ENCODE data around the gene OR51B6. TPM values are rescaled to one million over a fixed set of nuclear protein-coding genes. Genes with fewer than 3 reads are reported as not detected.
"Not testable (repeated sequence)": the region's sequence is repeated elsewhere in the genome, so short reads cannot be mapped to it uniquely, and the experiment has no call there.

OR51B6 gene
- total RNA-seq, 1 donor from 2014 or later = not detected

GRCh38 chr11:5339771-5340322, 11.5 kb upstream of the OR51B6 start:
- no peak for DNase-seq (ENCODE audit: low spot score, unreplicated experiment)
- Mint-ChIP-seq H3K9me3 (ENCODE audit: low read depth) (no peaks in the 10 kb centered on the region), H3K36me3 (ENCODE audit: insufficient read depth) (no peaks in the 10 kb centered on the region), H3K4me1 (ENCODE audit: low read depth) (no peaks in the 10 kb centered on the region), H3K4me3 (ENCODE audit: low read depth) (no peak overlapping the region), H3K27me3 (no peaks in the 10 kb centered on the region), H3K27ac (no peak overlapping the region)
- TF ChIP-seq CTCF (IDR thresholded peaks at IDR 0.05; ENCODE audit: unreplicated experiment) = no peak

GRCh38 chr11:5343474-5344335, 7.6 kb upstream of the OR51B6 start, which contains the start of gene OR51B5:
Gene OR51B5 (minus strand): TSS chr11:5343524. CDS start chr11:5343524, 0 bp downstream.
- no peaks in the 10 kb centered on the region for H3K4me1 Mint-ChIP-seq (ENCODE audit: low read depth)
- no peaks in the 10 kb centered on the region for H3K36me3 Mint-ChIP-seq (ENCODE audit: insufficient read depth)
- no peak for DNase-seq (ENCODE audit: low spot score, unreplicated experiment)
- H3K9me3 Mint-ChIP-seq (ENCODE audit: low read depth) = no peaks in the 10 kb centered on the region
- H3K27me3 Mint-ChIP-seq = peaks cover 5% of the 10 kb centered on the region
- H3K4me3 Mint-ChIP-seq (ENCODE audit: low read depth) = no peak within 1 kb of the TSS
- TF ChIP-seq CTCF (IDR thresholded peaks at IDR 0.05; ENCODE audit: unreplicated experiment) = no peak
- H3K27ac Mint-ChIP-seq = no peak within 1 kb of the TSS

- Mint-ChIP-seq H3K4me1 (ENCODE audit: low read depth) (no peaks in the 10 kb centered on the region), H3K9me3 (ENCODE audit: low read depth) (no peaks in the 10 kb centered on the region), H3K27me3 (peaks cover 6% of the 10 kb centered on the region), H3K36me3 (ENCODE audit: insufficient read depth) (no peaks in the 10 kb centered on the region), H3K27ac (no peak overlapping the region), H3K4me3 (ENCODE audit: low read depth) (no peak overlapping the region)
- DNase-seq (ENCODE audit: low spot score, unreplicated experiment) = no peak
- TF ChIP-seq CTCF (IDR thresholded peaks at IDR 0.05; ENCODE audit: unreplicated experiment) = no peak
Measured at GRCh38 chr11:5345831-5346230, 5.5 kb upstream of the OR51B6 start.

GRCh38 chr11:5348551-5349194, 2.6 kb upstream of the OR51B6 start:
- H3K9me3 Mint-ChIP-seq (ENCODE audit: low read depth) = no peaks in the 10 kb centered on the region
- H3K27ac Mint-ChIP-seq = no peak overlapping the region
- no peak for TF ChIP-seq CTCF (IDR thresholded peaks at IDR 0.05; ENCODE audit: unreplicated experiment)
- no peaks in the 10 kb centered on the region for H3K4me1 Mint-ChIP-seq (ENCODE audit: low read depth)
- no peaks in the 10 kb centered on the region for H3K36me3 Mint-ChIP-seq (ENCODE audit: insufficient read depth)
- no peak overlapping the region for H3K4me3 Mint-ChIP-seq (ENCODE audit: low read depth)
- H3K27me3 Mint-ChIP-seq = peaks cover 6% of the 10 kb centered on the region
- no peak for DNase-seq (ENCODE audit: low spot score, unreplicated experiment)

GRCh38 chr11:5349550-5349949, 1.8 kb upstream of the OR51B6 start:
- peaks cover 6% of the 10 kb centered on the region for H3K27me3 Mint-ChIP-seq
- H3K27ac Mint-ChIP-seq = no peak overlapping the region
- H3K9me3 Mint-ChIP-seq (ENCODE audit: low read depth) = no peaks in the 10 kb centered on the region

GRCh38 chr11:5356031-5356430, 4.7 kb downstream of the OR51B6 start:
- not testable (repeated sequence) for H3K27me3 Mint-ChIP-seq; DNase-seq (ENCODE audit: low spot score, unreplicated experiment); H3K4me1 Mint-ChIP-seq (ENCODE audit: low read depth); H3K9me3 Mint-ChIP-seq (ENCODE audit: low read depth); H3K4me3 Mint-ChIP-seq (ENCODE audit: low read depth); H3K36me3 Mint-ChIP-seq (ENCODE audit: insufficient read depth); H3K27ac Mint-ChIP-seq

More at GRCh38 chr11:5349550-5349949, 1.8 kb upstream of the OR51B6 start:
- no peaks in the 10 kb centered on the region for H3K4me1 Mint-ChIP-seq (ENCODE audit: low read depth)
- H3K4me3 Mint-ChIP-seq (ENCODE audit: low read depth) = no peak overlapping the region
- no peak for TF ChIP-seq CTCF (IDR thresholded peaks at IDR 0.05; ENCODE audit: unreplicated experiment)
- no peak for DNase-seq (ENCODE audit: low spot score, unreplicated experiment)
- H3K36me3 Mint-ChIP-seq (ENCODE audit: insufficient read depth) = no peaks in the 10 kb centered on the region

Measured in progenitor cell of endocrine pancreas (in vitro differentiated cells).